ENCODE data around the gene SMCO3. TPM values are rescaled to one million over a fixed set of nuclear protein-coding genes. Genes with fewer than 3 reads are reported as not detected.

Gene SMCO3
- total RNA-seq, 4 donors from 2014 or later: 0.75 TPM; not detected in 3

- TF ChIP-seq CTCF (IDR thresholded peaks at IDR 0.05; ENCODE audit: low read depth): no peak
Measured at GRCh38 chr12:14770496-14771461, 43.2 kb downstream of the SMCO3 start.

- TF ChIP-seq CTCF (IDR thresholded peaks at IDR 0.05; ENCODE audit: low read depth): no peak
Measured at GRCh38 chr12:14769969-14770495, 44.0 kb downstream of the SMCO3 start.

GRCh38 chr12:14769466-14769968 is 44.5 kb downstream of the SMCO3 start:
- TF ChIP-seq CTCF (IDR thresholded peaks at IDR 0.05; ENCODE audit: low read depth): no peak

- TF ChIP-seq CTCF (IDR thresholded peaks at IDR 0.05; ENCODE audit: low read depth): no peak
Measured at GRCh38 chr12:14768823-14769405, 45.1 kb downstream of the SMCO3 start.

GRCh38 chr12:14767617-14768016 is 46.4 kb downstream of the SMCO3 start:
- no peak for TF ChIP-seq CTCF (IDR thresholded peaks at IDR 0.05; ENCODE audit: low read depth)

GRCh38 chr12:14766649-14767215 is 47.2 kb downstream of the SMCO3 start:
- TF ChIP-seq CTCF (IDR thresholded peaks at IDR 0.05; ENCODE audit: low read depth): no peak

GRCh38 chr12:14765398-14765797 is 48.6 kb downstream of the SMCO3 start:
- no peak for TF ChIP-seq CTCF (IDR thresholded peaks at IDR 0.05; ENCODE audit: low read depth)
